HG03045 (cell line): ENCODE measurements around the gene PCDHA1.

Experiments used
- ATAC-seq: cut with Tn5 transposase; IDR thresholded peaks from one replicate; pipeline ENCODE4 v1.9.1; 2021; ENCODE audit warnings: mild to moderate bottlenecking, moderate library complexity; ENCODE audit not compliant: unreplicated experiment

Gene PCDHA1

DNA sequence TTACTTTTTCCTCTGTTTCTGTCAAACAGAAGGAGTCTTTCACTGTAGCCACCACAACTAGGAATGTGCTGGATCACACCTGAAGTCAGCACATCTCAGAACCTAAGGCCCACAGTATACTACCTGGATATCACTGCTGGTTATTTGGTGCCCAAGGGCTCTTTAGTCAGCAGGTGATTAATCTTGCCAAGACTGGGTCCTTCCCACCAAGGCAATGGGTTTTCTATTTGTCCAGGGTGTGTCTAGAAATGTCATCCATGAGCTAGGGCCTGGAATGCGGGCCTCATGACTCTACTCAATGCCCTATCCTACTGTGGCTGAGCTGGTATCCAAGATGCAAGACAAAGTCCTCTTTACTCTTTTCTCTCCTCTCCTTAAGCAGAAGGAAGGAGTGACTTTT, 130.4 kb downstream of the PCDHA1 start:
- ATAC-seq = no peak

GRCh38 chr5:140923601-140924000, 137.7 kb downstream of the PCDHA1 start:
- no peak for ATAC-seq

GRCh38 chr5:140925806-140926442, 140.0 kb downstream of the PCDHA1 start, which contains the start of gene PCDHAC1:
TSS of gene PCDHAC1 (plus strand) at chr5:140926299. CDS start at chr5:140926893, 594 bp downstream.
- no peak for ATAC-seq

- no peak for ATAC-seq
Measured at GRCh38 chr5:140926443-140927227, 140.7 kb downstream of the PCDHA1 start.

DNA sequence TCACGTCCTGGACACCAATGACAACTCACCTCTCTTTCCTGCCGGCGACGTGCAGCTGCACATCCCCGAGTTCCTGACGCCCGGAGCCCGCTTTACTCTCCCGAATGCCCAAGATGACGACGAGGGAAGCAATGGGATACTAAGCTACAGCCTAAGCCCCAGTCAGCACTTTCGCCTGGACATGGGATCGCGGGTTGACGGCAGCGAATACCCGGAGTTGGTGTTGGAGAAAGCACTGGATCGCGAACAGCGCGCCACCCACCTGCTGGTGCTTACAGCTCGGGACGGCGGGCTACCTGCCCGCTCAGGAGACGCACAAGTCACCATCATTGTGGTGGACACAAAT, 141.3 kb downstream of the PCDHA1 start:
- no peak for ATAC-seq

DNA sequence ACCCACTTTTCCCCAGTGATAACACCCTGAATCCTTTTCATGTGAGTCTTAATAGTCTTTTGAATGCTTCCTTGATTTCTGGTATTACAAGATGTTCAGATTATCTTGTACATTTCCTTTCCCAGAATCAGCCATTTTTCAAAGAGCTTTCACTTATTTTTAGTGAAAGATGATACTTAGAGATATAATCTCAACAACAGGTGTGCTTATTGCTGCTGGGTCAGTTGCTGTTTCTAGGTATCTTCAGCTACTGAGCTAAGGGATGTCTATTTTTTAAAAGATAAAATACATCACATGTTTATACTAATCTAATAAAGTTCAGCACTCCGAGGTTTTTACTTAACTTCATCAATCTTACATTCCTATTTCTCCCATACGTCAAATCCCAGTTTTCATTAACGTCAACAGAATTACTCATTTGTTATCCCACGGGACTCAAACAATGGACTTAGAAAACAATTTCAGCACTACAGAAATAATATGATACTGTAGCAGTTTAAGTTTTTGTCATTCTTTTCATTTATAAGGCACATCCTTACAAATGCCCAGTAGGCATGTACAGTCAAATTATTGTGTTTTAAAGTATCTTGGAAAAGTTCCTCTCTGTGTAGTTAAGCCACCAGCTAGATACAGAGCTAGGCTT, 149.1 kb downstream of the PCDHA1 start:
- no peak for ATAC-seq

DNA sequence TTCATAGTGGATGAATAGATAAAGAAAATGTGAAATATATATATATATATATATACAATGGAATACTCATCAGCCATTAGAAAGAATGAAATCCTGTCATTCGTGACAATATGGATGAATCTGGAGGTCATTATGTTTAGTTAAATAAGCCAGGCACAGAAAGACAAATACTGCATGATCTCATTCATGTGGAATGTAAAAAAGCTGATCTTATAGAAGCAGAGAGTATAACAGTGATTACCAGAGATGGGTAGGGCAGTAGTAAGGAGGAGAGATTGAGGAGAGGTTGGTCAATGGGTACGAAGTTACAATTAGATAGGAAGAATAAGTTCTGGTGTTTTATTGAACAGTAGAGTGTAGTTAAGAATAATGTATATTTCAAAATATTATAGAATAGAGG, 160.6 kb downstream of the PCDHA1 start:
- ATAC-seq = no peak

DNA sequence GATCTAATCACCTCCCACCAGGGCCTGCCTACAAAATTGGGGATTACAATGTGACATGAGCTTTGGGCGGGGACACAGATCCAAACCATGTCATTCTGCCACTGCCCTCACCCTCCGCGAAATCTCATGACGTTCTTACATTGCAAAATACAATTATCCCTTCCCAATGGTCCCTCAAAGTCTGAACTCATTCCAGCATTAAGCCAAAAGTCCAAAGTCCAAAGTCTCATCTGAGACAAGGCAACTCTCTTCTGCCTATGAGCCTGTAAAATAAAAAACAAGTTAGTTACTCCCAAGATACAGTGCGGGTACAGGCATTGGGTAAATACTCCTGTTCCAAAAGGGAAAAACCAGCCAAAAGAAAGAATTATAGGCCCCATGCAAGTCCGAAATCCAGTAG, 165.7 kb downstream of the PCDHA1 start:
- no peak for ATAC-seq

DNA sequence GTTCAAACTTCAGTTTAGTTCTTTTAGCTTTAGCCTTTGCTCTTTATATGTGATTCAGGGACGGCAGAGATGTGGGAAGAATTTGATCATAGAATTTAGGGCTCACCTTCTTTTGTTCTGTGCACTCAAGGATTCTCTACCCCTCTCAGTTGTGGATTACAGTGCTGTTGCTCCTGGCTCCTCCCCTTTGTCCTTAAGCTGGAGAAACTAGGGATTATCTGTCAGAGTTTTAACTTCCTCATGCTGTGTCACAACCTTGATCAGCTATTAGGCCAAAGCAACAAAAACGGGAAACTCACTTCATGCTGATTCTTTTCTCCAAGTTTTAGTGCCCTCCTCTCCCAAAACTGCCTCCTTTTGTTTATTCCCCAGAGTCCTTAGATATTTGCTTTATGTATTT, 167.3 kb downstream of the PCDHA1 start:
- no peak for ATAC-seq

DNA sequence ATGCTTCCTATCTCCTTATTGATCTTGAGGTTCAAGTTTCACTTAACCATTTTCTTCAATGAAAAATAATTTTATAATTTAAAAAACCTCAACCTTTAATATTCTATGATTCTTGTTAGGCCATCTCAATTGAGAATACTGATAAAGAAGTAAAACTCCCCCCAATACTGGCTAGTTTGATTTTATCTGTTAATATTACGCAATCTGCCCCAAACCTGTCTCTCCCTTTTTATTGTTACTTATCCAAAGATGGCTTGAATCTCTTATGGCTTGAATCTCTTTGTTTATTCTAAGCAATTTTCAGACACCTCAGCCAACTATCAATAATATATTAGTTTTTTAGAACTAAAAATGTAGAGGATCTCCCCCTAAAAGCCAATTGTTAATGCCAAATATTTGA, 176.2 kb downstream of the PCDHA1 start:
- ATAC-seq = no peak

DNA sequence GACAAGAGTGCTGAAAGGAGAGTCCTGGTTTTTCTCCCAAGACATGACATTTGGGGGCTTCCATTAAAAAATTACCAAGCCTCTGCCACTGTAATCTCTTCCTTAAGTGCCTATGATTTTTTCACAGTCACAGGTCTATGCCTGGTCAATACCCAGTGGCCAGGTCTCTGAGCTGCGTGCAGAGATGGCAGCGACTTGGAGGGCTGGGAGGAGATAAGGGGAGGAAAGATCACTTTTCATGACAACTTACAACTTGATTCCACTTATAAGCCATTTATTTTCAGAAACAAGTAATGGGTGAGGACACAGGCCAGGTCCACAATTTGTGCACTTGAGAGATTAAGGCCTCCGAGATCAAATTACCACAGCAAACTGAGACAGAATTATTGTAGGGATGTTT, 178.4 kb downstream of the PCDHA1 start:
- ATAC-seq = no peak

DNA sequence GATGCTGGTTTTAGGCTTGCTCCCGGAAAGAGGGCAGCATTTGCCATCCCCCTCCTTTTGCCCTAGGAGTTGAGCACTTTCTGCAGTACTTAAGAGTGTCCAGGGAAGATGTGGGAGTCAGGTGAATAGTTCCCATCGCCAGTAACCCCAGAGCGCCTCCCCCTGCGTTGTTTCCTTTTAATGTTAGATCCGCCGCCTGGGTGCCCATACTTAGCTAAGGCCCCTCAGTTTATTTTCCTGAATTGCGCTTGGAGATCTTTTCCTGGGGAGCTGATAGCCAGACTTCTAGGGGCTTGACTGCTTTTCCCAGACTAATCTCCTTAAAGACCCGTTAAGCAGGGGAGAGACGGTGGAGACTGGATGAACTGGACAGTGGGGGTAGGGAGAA, 180.0 kb downstream of the PCDHA1 start:
- ATAC-seq = no peak

DNA sequence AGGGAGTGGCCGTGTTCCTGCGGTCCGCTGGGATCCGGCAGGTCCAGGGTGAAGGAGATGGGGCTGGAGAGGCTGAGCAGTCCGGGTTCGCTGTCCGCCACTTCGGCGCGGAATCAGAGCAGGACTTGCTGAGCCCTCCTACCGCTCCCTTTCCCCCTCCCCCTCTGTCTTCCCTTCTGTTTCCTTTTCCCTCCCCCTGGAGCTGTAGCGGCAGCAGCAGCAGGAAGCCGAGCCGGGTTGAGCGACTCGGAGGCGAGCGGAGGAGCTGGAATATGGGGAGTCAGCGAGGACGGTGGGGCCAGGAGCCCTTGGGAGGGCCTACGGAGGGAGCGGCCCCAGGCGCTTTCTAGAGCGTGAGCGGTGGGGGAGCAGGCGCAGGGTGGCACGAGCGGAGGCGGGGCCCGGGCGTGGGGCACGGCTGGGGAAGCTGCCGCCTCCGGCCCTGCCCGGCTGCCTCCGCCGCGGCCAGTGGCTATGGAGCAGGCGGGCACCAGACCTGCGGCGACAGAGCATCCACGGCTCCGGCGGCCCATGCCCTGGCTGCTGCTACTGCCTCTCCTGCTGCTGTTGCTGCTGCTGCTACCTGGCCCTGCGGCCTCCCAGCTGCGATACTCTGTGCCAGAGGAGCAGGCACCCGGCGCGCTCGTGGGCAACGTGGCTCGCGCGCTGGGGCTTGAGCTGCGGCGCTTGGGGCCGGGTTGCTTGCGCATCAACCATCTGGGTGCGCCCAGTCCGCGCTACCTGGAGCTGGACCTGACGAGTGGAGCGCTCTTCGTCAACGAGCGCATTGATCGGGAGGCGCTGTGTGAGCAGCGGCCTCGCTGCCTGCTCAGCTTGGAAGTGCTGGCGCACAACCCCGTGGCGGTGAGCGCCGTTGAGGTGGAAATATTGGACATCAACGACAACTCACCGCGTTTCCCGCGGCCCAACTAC, 180.6 kb downstream of the PCDHA1 start, which contains the start of gene PCDHAC2:
PCDHAC2 (plus strand) TSS at position 184 of the 933 bp plus-strand sequence; CDS start at position 475, 291 bp downstream.
- no peak for ATAC-seq

GRCh38 chr5:140967226-140967893, 181.4 kb downstream of the PCDHA1 start:
- no peak for ATAC-seq

GRCh38 chr5:140969880-140970279, 183.9 kb downstream of the PCDHA1 start:
- ATAC-seq = no peak

- no peak for ATAC-seq
Measured at GRCh38 chr5:140973550-140973949, 187.6 kb downstream of the PCDHA1 start.

GRCh38 chr5:140977003-140977402, 191.1 kb downstream of the PCDHA1 start:
- no peak for ATAC-seq

GRCh38 chr5:140978260-140978659, 192.3 kb downstream of the PCDHA1 start:
- ATAC-seq = no peak

DNA sequence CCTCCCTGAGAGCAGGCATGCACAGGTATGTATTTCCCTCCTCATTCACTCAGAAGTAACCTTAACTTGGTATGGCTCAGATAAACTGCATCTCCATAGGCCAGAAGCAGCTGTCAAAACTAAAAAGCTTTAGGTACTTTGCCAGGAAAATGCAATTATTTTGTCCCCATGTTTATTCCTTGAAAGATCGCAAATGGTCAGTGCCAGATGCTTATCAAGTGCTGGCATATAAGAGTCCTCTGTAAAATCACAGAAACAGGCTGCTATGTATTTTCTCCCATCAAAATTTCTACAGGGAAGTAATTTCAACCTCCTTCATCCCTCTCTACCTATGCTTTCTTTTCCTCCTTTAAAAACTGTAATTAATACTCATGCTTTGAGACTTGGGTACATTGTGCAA, 193.0 kb downstream of the PCDHA1 start:
- no peak for ATAC-seq

DNA sequence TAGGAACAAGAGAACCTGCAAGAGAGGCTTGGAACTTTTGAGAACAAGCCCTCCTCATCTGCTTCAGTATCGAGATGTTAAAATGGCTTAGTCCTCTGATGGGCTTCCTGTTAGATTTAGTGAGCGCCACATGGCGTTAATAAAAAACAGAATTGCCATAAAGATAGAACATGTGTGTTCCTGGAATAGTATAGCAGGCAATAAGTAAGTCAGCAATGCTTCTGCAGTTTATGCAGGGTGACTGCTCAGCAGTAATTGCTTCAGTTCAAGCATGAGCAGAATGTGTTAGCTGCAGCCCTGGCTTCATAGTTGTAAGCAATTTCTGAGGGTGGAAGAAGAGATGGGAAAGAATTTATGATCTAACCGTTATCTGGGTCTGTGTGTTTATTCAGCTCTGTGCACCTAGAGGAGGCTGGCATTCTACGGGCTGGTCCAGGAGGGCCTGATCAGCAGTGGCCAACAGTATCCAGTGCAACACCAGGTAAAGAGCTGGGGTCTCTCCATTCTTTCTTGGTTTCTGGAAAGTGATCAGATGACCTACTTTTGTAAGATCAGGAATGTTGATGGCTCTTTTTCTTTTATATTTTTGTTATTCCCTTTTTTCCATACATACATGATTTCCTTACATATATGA, 196.3 kb downstream of the PCDHA1 start:
- no peak for ATAC-seq
